Trophoblast cell (in vitro differentiated cells and primary cell): ENCODE data around the gene NPHP4.

ENCODE experiments used
- DNase-seq, 2 donors: peaks; one replicate each; pipeline ENCODE4 v3.0.0-alpha.2; 2016
- H2AFZ ChIP-seq: 2 replicates; pipeline ENCODE4 v1.6.1; 2013; ENCODE audit warnings: low read length, moderate library complexity, mild to moderate bottlenecking; ENCODE audit not compliant: insufficient read depth, poor library complexity
- H2AK5ac ChIP-seq: 2 replicates; pipeline ENCODE4 v1.6.1; 2013; ENCODE audit warnings: mild to moderate bottlenecking, low read length
- H2BK120ac ChIP-seq: 2 replicates; pipeline ENCODE4 v1.6.1; 2013; ENCODE audit warnings: low read length, mild to moderate bottlenecking, moderate library complexity; ENCODE audit not compliant: insufficient read depth, poor library complexity
- H2BK12ac ChIP-seq: 2 replicates; pipeline ENCODE4 v1.6.1; 2013; ENCODE audit warnings: mild to moderate bottlenecking, low read length, moderate library complexity
- H2BK5ac ChIP-seq: 2 replicates; pipeline ENCODE4 v1.6.1; 2013; ENCODE audit warnings: low read length, low read depth, moderate library complexity, mild to moderate bottlenecking; ENCODE audit not compliant: poor library complexity
- H3K14ac ChIP-seq: 2 replicates; pipeline ENCODE4 v1.6.1; 2013; ENCODE audit warnings: mild to moderate bottlenecking, low read length
- H3K18ac ChIP-seq: 2 replicates; pipeline ENCODE4 v1.6.1; 2013; ENCODE audit warnings: mild to moderate bottlenecking, low read length
- H3K23ac ChIP-seq: 2 replicates; pipeline ENCODE4 v1.6.1; 2013; ENCODE audit warnings: low read length
- H3K27ac ChIP-seq: 2 replicates; pipeline ENCODE4 v1.5.1; 2013; ENCODE audit warnings: low read depth, mild to moderate bottlenecking, inconsistent platforms, low read length, moderate library complexity
- H3K27me3 ChIP-seq: 2 replicates; pipeline ENCODE4 v1.6.1; 2013; ENCODE audit warnings: inconsistent platforms, mild to moderate bottlenecking, low read length, moderate library complexity; ENCODE audit not compliant: insufficient read depth
- H3K36me3 ChIP-seq, 2 experiments: 1 replicate in 1 of 2; 2 replicates in 1 of 2; pipeline ENCODE4 v1.6.1; 2013; ENCODE audit warnings: low read length in 2 of 2, mild to moderate bottlenecking in 2 of 2, moderate library complexity in 1 of 2; ENCODE audit not compliant: insufficient read depth in 2 of 2, control insufficient read depth in 1 of 2
- H3K4ac ChIP-seq: 2 replicates; pipeline ENCODE4 v1.6.1; 2013; ENCODE audit warnings: low read depth, mild to moderate bottlenecking, low read length, moderate library complexity
- H3K4me1 ChIP-seq, 2 experiments: 1 replicate in 1 of 2; 2 replicates in 1 of 2; pipeline ENCODE4 v1.6.1; 2013; ENCODE audit warnings: low read length in 2 of 2, mild to moderate bottlenecking in 2 of 2, moderate library complexity in 1 of 2; ENCODE audit not compliant: insufficient read depth in 2 of 2, control insufficient read depth in 1 of 2
- H3K4me2 ChIP-seq: 2 replicates; pipeline ENCODE4 v1.6.1; 2013; ENCODE audit warnings: inconsistent platforms, mild to moderate bottlenecking, low read length, moderate library complexity
- H3K4me3 ChIP-seq: 2 replicates; pipeline ENCODE4 v1.5.1; 2013; ENCODE audit warnings: mild to moderate bottlenecking, low read depth, low read length, inconsistent platforms
- H3K79me1 ChIP-seq: one replicate; pipeline ENCODE4 v1.6.1; 2013; ENCODE audit warnings: low read length
- H3K79me2 ChIP-seq: 2 replicates; pipeline ENCODE4 v1.6.1; 2013; ENCODE audit warnings: low read length, mild to moderate bottlenecking; ENCODE audit not compliant: control insufficient read depth, insufficient read depth, poor library complexity
- H3K9ac ChIP-seq: 2 replicates; pipeline ENCODE4 v1.6.1; 2013; ENCODE audit warnings: mild to moderate bottlenecking, low read length
- H3K9me3 ChIP-seq: 2 replicates; pipeline ENCODE4 v1.6.1; 2013; ENCODE audit warnings: low read depth, mild to moderate bottlenecking, control low read depth, inconsistent platforms, low read length; ENCODE audit not compliant: insufficient read depth
- H4K12ac ChIP-seq: 2 replicates; pipeline ENCODE4 v1.6.1; 2013; ENCODE audit warnings: low read depth, mild to moderate bottlenecking, low read length, moderate library complexity
- H4K8ac ChIP-seq: 2 replicates; pipeline ENCODE4 v1.6.1; 2013; ENCODE audit warnings: low read depth, mild to moderate bottlenecking, low read length, moderate library complexity
- H4K91ac ChIP-seq: one replicate; pipeline ENCODE4 v1.6.1; 2013; ENCODE audit warnings: low read depth, mild to moderate bottlenecking, low read length, moderate library complexity
- WGBS: extraction: QIAGEN DNeasy Blood & Tissue Kit; methylation state at CpG from one replicate; pipeline ENCODE4 v1.1.7; 2013; ENCODE audit warnings: missing lambda C conversion rate; ENCODE audit not compliant: insufficient read length, insufficient coverage; ENCODE audit errors: extremely low coverage; 5-methylcytosine and 5-hydroxymethylcytosine counted together

Gene NPHP4

DNA sequence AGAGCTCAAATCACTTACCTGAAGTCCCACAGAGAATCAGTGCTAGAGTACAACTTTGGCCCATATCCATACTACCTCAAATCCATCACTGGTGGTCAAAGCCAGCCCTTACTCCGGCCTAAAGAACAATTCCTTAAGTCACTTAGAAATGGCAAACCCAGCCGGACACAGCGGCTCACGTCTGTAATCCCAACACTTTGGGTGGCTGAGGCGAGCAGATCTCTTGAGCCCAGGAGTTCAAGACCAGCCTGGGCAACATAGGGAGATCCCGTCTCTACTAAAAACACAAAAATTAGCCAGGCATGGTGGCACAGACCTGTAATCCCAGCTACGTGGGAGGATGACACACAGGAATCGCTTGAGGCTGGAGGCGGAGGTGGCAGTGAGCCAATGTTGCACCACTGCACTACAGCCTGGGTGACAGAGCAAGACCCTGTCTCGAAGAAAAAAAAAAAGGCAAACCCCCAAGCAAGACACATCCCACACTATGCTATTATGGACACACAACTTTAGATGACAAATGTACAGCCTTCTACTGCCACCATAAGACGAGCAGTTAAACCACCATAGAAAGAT is 24.0 kb downstream of the NPHP4 start:
- no peaks in the 10 kb centered on the region for H3K4me1 ChIP-seq
- DNase-seq, result no peak
- no peaks in the 10 kb centered on the region for H3K27me3 ChIP-seq
- no peak overlapping the region for H3K18ac ChIP-seq
- no peak overlapping the region for H3K4me3 ChIP-seq
- H2BK5ac ChIP-seq, result no peak overlapping the region
- H4K8ac ChIP-seq, result no peak overlapping the region
- no peak overlapping the region for H3K9ac ChIP-seq
- H3K23ac ChIP-seq, result no peak overlapping the region
- H3K36me3 ChIP-seq, result no peaks in the 10 kb centered on the region
- H4K91ac ChIP-seq, result no peak overlapping the region
- no peak overlapping the region for H2AK5ac ChIP-seq
- H3K9me3 ChIP-seq, result peaks cover 1% of the 10 kb centered on the region
- H2BK120ac ChIP-seq, result no peak overlapping the region
- H3K14ac ChIP-seq, result no peak overlapping the region
- H2AFZ ChIP-seq, result no peak overlapping the region
- H3K79me1 ChIP-seq, result no peaks in the 10 kb centered on the region
- H3K79me2 ChIP-seq, result no peaks in the 10 kb centered on the region
- no CpG with 5 or more reads among the region's 11 CpGs for WGBS
- H3K4ac ChIP-seq, result no peak overlapping the region
- H4K12ac ChIP-seq, result no peak overlapping the region
- no peak overlapping the region for H2BK12ac ChIP-seq
- no peak overlapping the region for H3K27ac ChIP-seq
- H3K4me2 ChIP-seq, result no peak overlapping the region

DNA sequence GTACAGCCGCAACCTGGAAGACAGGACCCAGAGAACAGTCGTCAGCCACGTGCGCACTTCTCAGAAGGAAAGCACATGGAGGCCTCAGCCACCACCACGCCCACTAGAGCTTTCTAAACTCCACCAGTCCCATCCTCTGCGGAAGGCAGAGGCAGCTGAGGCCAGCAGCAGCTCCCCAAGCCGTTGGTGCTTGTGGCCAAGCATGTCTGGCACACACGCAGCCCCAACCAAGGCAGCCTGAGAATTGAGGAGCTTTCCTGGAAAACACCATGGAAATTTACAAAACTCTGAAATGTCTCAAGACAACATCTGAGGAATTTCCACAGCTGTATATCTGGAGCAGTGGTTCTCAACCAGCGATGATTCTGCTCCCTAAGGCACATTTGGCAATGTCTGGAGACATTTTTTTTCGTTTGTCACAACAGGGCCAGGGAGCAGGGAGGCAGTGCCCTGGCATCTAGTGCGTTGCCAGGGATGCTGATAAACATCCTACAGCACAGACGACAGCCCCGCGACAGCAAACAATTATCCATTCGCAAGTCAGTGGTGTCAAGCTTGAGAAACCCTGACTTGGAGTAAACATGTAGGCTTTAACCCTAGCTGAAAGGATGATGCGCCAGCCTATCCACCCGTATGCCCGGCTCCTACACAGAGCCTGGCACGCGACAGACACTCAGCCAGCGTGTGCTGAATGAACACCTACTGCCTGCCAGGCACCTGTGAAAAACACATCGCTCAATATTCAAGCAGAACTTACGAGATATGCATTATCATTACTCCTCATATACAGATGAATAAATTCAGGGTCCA is 24.7 kb downstream of the NPHP4 start:
- H2AK5ac ChIP-seq, result no peak overlapping the region
- no CpG with 5 or more reads among the region's 23 CpGs for WGBS
- no peak overlapping the region for H4K91ac ChIP-seq

DNA sequence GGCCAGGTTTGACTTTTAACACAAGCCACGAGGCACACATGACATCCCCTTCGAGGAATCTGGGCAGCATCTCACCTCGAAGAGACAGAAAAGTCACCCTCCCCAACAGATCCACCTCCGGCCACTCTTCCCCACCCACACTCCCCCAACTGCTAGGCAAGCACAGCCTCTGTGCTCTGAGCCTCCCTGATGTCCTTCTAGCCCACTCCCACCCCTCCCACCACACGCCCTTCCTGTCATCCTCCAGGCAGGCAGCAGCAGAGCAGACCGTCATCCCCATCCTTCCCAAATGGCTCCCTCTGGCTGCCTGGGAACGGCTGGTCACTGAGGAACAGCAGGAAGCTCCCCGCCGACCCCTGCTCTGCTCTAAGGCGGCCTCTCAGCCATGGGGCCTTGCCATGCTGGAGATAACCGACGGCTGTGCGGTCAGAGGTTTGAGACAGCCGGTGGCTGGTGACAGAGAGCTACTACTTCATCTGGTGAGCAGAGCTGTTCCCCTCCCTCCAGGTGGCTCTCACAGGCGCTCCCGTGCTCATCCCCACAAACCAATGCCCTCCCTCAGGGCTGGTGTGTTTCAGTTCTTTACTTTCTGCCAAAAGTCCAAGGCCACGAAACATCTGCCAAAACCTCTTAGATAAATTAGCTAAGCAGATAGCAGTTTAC is 25.6 kb downstream of the NPHP4 start:
- Histone ChIP-seq H2BK5ac (no peak overlapping the region), H3K18ac (no peak overlapping the region), H4K12ac (no peak overlapping the region), H2AK5ac (no peak overlapping the region), H3K23ac (no peak overlapping the region), H3K4me2 (no peak overlapping the region), H3K9ac (no peak overlapping the region), H3K14ac (no peak overlapping the region), H3K27me3 (no peaks in the 10 kb centered on the region), H3K79me2 (no peaks in the 10 kb centered on the region), H4K91ac (no peak overlapping the region), H3K4me3 (no peak overlapping the region), H4K8ac (no peak overlapping the region), H3K4me1 (peaks cover 0 to under 1% of the 10 kb centered on the region in 2 experiments), H2BK120ac (no peak overlapping the region), H2AFZ (no peak overlapping the region), H3K4ac (no peak overlapping the region), H3K36me3 (no peaks in the 10 kb centered on the region), H3K27ac (no peak overlapping the region), H2BK12ac (no peak overlapping the region), H3K9me3 (peaks cover 1% of the 10 kb centered on the region), H3K79me1 (no peaks in the 10 kb centered on the region)
- WGBS, result no CpG with 5 or more reads among the region's 17 CpGs
- no peak for DNase-seq

More for the DNA sequence above, 24.7 kb downstream of the NPHP4 start:
- H3K79me1 ChIP-seq, result no peaks in the 10 kb centered on the region
- no peak overlapping the region for H3K18ac ChIP-seq
- no peak overlapping the region for H4K12ac ChIP-seq
- no peak overlapping the region for H2BK5ac ChIP-seq
- no peak overlapping the region for H2BK12ac ChIP-seq
- no peak overlapping the region for H3K4ac ChIP-seq
- DNase-seq, result no peak
- no peak overlapping the region for H2BK120ac ChIP-seq
- no peak overlapping the region for H3K27ac ChIP-seq
- no peaks in the 10 kb centered on the region for H3K4me1 ChIP-seq
- H2AFZ ChIP-seq, result no peak overlapping the region
- no peaks in the 10 kb centered on the region for H3K79me2 ChIP-seq
- H3K9me3 ChIP-seq, result peaks cover 1% of the 10 kb centered on the region
- no peak overlapping the region for H3K14ac ChIP-seq
- H4K8ac ChIP-seq, result no peak overlapping the region
- H3K9ac ChIP-seq, result no peak overlapping the region
- H3K27me3 ChIP-seq, result no peaks in the 10 kb centered on the region
- no peak overlapping the region for H3K4me2 ChIP-seq
- H3K4me3 ChIP-seq, result peak overlapping the region; percentile 7
- no peaks in the 10 kb centered on the region for H3K36me3 ChIP-seq
- H3K23ac ChIP-seq, result no peak overlapping the region

DNA sequence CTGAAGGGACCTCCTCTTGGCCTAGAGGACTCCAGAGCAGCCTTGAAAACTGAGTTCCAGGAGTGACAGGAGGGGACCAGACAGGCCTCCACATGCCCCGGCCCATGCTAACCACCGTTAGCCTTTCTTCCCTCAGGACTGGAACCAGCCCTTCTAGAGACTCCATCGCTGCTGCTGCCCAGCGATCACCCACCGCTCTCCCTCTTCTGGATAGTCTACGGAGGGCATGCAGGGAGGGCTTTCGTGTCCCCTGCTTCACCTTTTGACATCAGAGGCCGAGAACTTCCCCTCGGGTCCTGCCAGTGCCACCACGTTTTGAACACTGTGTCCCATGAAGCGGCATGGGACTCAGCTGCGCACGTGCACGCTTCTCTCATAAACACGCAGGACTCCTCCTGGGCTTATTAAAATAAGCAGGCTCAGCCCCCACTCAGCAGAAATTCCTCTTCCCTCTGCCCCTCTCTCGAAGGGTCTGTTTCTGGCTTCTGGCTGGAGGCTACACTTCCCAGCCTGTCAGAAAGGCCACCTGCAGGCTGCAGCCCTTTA is 26.6 kb downstream of the NPHP4 start:
- Histone ChIP-seq H3K18ac (no peak overlapping the region), H2BK120ac (no peak overlapping the region), H2AFZ (no peak overlapping the region), H2AK5ac (no peak overlapping the region), H3K27ac (no peak overlapping the region), H3K27me3 (no peaks in the 10 kb centered on the region), H3K4me1 (peaks cover 3 to 4% of the 10 kb centered on the region in 2 experiments), H3K36me3 (no peaks in the 10 kb centered on the region), H3K9ac (no peak overlapping the region), H2BK5ac (no peak overlapping the region), H4K12ac (no peak overlapping the region), H3K4me2 (no peak overlapping the region), H4K91ac (no peak overlapping the region), H3K9me3 (peaks cover 1% of the 10 kb centered on the region), H2BK12ac (no peak overlapping the region), H3K79me2 (no peaks in the 10 kb centered on the region), H3K79me1 (no peaks in the 10 kb centered on the region), H4K8ac (no peak overlapping the region), H3K23ac (no peak overlapping the region), H3K14ac (no peak overlapping the region), H3K4ac (no peak overlapping the region), H3K4me3 (no peak overlapping the region)
- WGBS, result no CpG with 5 or more reads among the region's 16 CpGs
- no peak for DNase-seq
